Trophoblast cell (in vitro differentiated cells and primary cell): ENCODE measurements around the gene B3GNT3.

Source experiments
- DNase-seq, 2 donors: peaks; one replicate each; pipeline ENCODE4 v3.0.0-alpha.2; 2016
- H2AFZ ChIP-seq: 2 replicates; pipeline ENCODE4 v1.6.1; 2013; ENCODE audit warnings: low read length, moderate library complexity, mild to moderate bottlenecking; ENCODE audit not compliant: insufficient read depth, poor library complexity
- H2AK5ac ChIP-seq: 2 replicates; pipeline ENCODE4 v1.6.1; 2013; ENCODE audit warnings: mild to moderate bottlenecking, low read length
- H2BK120ac ChIP-seq: 2 replicates; pipeline ENCODE4 v1.6.1; 2013; ENCODE audit warnings: low read length, mild to moderate bottlenecking, moderate library complexity; ENCODE audit not compliant: insufficient read depth, poor library complexity
- H2BK12ac ChIP-seq: 2 replicates; pipeline ENCODE4 v1.6.1; 2013; ENCODE audit warnings: mild to moderate bottlenecking, low read length, moderate library complexity
- H2BK5ac ChIP-seq: 2 replicates; pipeline ENCODE4 v1.6.1; 2013; ENCODE audit warnings: low read length, low read depth, moderate library complexity, mild to moderate bottlenecking; ENCODE audit not compliant: poor library complexity
- H3K14ac ChIP-seq: 2 replicates; pipeline ENCODE4 v1.6.1; 2013; ENCODE audit warnings: mild to moderate bottlenecking, low read length
- H3K18ac ChIP-seq: 2 replicates; pipeline ENCODE4 v1.6.1; 2013; ENCODE audit warnings: mild to moderate bottlenecking, low read length
- H3K23ac ChIP-seq: 2 replicates; pipeline ENCODE4 v1.6.1; 2013; ENCODE audit warnings: low read length
- H3K27ac ChIP-seq: 2 replicates; pipeline ENCODE4 v1.5.1; 2013; ENCODE audit warnings: low read depth, mild to moderate bottlenecking, inconsistent platforms, low read length, moderate library complexity
- H3K27me3 ChIP-seq: 2 replicates; pipeline ENCODE4 v1.6.1; 2013; ENCODE audit warnings: inconsistent platforms, mild to moderate bottlenecking, low read length, moderate library complexity; ENCODE audit not compliant: insufficient read depth
- H3K36me3 ChIP-seq, 2 experiments: 1 replicate in 1 of 2; 2 replicates in 1 of 2; pipeline ENCODE4 v1.6.1; 2013; ENCODE audit warnings: low read length in 2 of 2, mild to moderate bottlenecking in 2 of 2, moderate library complexity in 1 of 2; ENCODE audit not compliant: insufficient read depth in 2 of 2, control insufficient read depth in 1 of 2
- H3K4ac ChIP-seq: 2 replicates; pipeline ENCODE4 v1.6.1; 2013; ENCODE audit warnings: low read depth, mild to moderate bottlenecking, low read length, moderate library complexity
- H3K4me1 ChIP-seq, 2 experiments: 1 replicate in 1 of 2; 2 replicates in 1 of 2; pipeline ENCODE4 v1.6.1; 2013; ENCODE audit warnings: low read length in 2 of 2, mild to moderate bottlenecking in 2 of 2, moderate library complexity in 1 of 2; ENCODE audit not compliant: insufficient read depth in 2 of 2, control insufficient read depth in 1 of 2
- H3K4me2 ChIP-seq: 2 replicates; pipeline ENCODE4 v1.6.1; 2013; ENCODE audit warnings: inconsistent platforms, mild to moderate bottlenecking, low read length, moderate library complexity
- H3K4me3 ChIP-seq: 2 replicates; pipeline ENCODE4 v1.5.1; 2013; ENCODE audit warnings: mild to moderate bottlenecking, low read depth, low read length, inconsistent platforms
- H3K79me1 ChIP-seq: one replicate; pipeline ENCODE4 v1.6.1; 2013; ENCODE audit warnings: low read length
- H3K79me2 ChIP-seq: 2 replicates; pipeline ENCODE4 v1.6.1; 2013; ENCODE audit warnings: low read length, mild to moderate bottlenecking; ENCODE audit not compliant: control insufficient read depth, insufficient read depth, poor library complexity
- H3K9ac ChIP-seq: 2 replicates; pipeline ENCODE4 v1.6.1; 2013; ENCODE audit warnings: mild to moderate bottlenecking, low read length
- H3K9me3 ChIP-seq: 2 replicates; pipeline ENCODE4 v1.6.1; 2013; ENCODE audit warnings: low read depth, mild to moderate bottlenecking, control low read depth, inconsistent platforms, low read length; ENCODE audit not compliant: insufficient read depth
- H4K12ac ChIP-seq: 2 replicates; pipeline ENCODE4 v1.6.1; 2013; ENCODE audit warnings: low read depth, mild to moderate bottlenecking, low read length, moderate library complexity
- H4K8ac ChIP-seq: 2 replicates; pipeline ENCODE4 v1.6.1; 2013; ENCODE audit warnings: low read depth, mild to moderate bottlenecking, low read length, moderate library complexity
- H4K91ac ChIP-seq: one replicate; pipeline ENCODE4 v1.6.1; 2013; ENCODE audit warnings: low read depth, mild to moderate bottlenecking, low read length, moderate library complexity
- WGBS: extraction: QIAGEN DNeasy Blood & Tissue Kit; methylation state at CpG from one replicate; pipeline ENCODE4 v1.1.7; 2013; ENCODE audit warnings: missing lambda C conversion rate; ENCODE audit not compliant: insufficient read length, insufficient coverage; ENCODE audit errors: extremely low coverage; 5-methylcytosine and 5-hydroxymethylcytosine counted together

B3GNT3 gene

DNA sequence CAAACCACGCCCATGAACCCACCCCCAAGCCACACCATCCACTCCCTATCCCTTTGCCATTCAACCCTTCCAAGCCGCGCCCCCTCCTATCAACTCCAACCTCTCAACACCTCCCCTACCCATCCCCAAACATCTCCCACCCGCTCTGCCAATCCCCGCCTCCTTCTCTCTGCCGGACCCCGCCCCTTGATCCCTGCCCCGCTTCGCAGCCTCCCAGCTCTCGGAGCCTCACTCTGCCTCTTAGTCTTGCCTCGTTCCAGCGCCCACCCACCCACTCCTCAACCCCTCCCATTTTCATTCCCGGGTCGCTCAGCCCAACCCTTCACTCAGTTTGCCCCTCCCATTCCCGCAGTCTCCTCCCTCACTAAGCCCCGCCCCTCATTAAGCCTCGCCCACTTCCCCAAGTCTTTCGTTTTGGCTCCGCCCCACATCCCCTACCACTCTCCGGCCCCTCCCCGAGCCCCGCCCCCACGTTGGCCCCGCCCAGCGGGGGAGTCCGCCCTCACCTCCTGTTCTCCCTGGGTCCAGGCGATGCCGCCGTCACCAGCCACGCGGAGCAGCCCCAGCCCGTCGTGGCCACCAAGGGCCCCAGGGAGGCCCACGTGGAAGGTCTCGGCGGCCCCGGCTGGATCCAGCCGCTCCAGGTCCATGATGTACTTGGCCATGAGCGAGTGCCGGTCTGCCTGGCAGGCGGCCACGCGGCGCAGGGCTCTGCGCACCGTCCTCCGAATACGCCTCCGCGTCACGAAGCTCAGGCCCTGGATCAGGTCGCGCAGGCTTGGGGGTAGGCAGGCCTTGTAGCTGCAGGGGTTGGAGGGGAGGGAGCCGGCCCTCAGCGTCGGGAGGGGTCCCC lies 47.1 kb downstream of the B3GNT3 start:
- Histone ChIP-seq H3K23ac (no peak overlapping the region), H3K14ac (no peak overlapping the region), H3K4me1 (peaks cover 2 to 6% of the 10 kb centered on the region in 2 experiments), H4K12ac (no peak overlapping the region), H2BK120ac (no peak overlapping the region), H3K9ac (no peak overlapping the region), H3K4ac (no peak overlapping the region), H3K27ac (no peak overlapping the region), H3K9me3 (peaks cover 14% of the 10 kb centered on the region), H4K91ac (no peak overlapping the region), H2BK5ac (no peak overlapping the region), H3K79me2 (no peaks in the 10 kb centered on the region), H3K27me3 (peaks cover 15% of the 10 kb centered on the region), H3K18ac (no peak overlapping the region), H2BK12ac (no peak overlapping the region), H2AK5ac (no peak overlapping the region), H3K4me2 (peak overlapping the region; percentile 39), H3K4me3 (no peak overlapping the region), H3K36me3 (no peaks in the 10 kb centered on the region), H3K79me1 (no peaks in the 10 kb centered on the region), H4K8ac (no peak overlapping the region), H2AFZ (no peak overlapping the region)
- WGBS: 100% methylated on average over 2 of the region's 56 CpGs
- peak; percentile 79 to 91 for DNase-seq

DNA sequence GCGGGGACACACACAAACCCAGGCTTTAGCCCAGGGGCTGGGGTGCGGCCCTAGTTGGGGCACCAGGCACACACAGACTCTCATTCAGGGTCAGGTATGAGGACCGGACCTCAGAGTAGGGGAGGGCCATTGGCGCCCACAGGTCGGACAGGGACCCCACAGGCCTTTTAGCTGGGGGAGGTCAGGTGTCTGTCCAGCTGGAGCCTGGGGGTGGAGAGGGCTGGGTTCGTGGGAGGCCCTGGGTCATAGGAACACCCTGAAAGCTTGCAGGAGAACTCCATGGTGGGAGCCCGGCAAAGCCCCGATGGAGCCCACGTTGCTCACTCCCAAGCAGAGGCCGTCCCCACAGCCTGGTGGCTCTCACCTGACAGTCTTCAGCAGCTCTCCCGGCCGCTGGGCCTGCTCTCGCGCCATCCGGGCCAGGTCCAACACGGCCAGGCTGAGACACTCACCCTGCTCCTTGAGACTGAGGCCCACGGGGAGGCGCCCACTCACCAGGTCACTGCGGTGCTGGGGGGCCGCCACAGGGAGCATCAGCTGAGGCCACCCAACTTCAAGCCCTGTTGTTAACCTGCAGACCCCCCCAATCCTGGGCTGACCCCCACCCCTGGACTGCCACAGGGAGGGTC lies 47.8 kb downstream of the B3GNT3 start:
- peaks cover 14% of the 10 kb centered on the region for H3K9me3 ChIP-seq
- H3K14ac ChIP-seq: no peak overlapping the region
- no peak overlapping the region for H4K91ac ChIP-seq
- no peak overlapping the region for H2AFZ ChIP-seq
- WGBS: no CpG with 5 or more reads among the region's 20 CpGs
- H3K9ac ChIP-seq: no peak overlapping the region
- no peak overlapping the region for H3K4me2 ChIP-seq
- H3K18ac ChIP-seq: no peak overlapping the region
- no peak overlapping the region for H4K8ac ChIP-seq
- no peak overlapping the region for H3K23ac ChIP-seq
- H3K79me1 ChIP-seq: no peaks in the 10 kb centered on the region
- no peak for DNase-seq
- no peak overlapping the region for H2BK12ac ChIP-seq
- H3K79me2 ChIP-seq: no peaks in the 10 kb centered on the region
- H3K4me3 ChIP-seq: no peak overlapping the region
- H4K12ac ChIP-seq: no peak overlapping the region
- peaks cover 2 to 6% of the 10 kb centered on the region in 2 experiments for H3K4me1 ChIP-seq
- H3K27ac ChIP-seq: no peak overlapping the region
- no peak overlapping the region for H2AK5ac ChIP-seq
- H3K4ac ChIP-seq: no peak overlapping the region
- H3K27me3 ChIP-seq: peaks cover 15% of the 10 kb centered on the region
- H2BK120ac ChIP-seq: no peak overlapping the region
- no peak overlapping the region for H2BK5ac ChIP-seq
- no peaks in the 10 kb centered on the region for H3K36me3 ChIP-seq

DNA sequence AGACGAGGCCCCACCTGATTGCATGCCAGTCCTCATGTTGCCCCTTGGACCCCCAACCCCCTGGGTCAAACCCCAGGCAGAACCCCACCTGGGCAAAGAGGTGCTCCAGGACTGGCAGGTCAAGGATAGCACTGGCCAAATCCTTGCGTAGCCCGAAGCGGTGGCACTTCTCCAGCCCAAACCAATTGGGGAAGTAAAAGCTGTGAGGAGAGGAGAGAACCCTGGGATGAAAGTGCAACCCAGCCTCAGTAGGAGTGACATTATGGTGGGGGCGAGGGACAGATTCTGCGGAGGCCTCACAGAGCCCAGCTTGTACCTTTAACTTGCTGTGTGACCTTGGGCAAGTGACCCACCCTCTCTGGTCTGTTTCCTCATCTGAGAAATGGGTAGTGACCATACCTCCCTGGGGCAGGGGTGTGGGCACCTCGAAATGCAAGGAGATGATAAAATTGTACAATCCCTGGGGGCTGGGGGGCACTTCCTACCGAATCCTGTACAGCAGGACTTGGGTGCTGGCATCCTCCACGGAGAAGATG lies 48.4 kb downstream of the B3GNT3 start:
- H2BK120ac ChIP-seq: no peak overlapping the region
- H4K12ac ChIP-seq: no peak overlapping the region
- H3K4me1 ChIP-seq: peaks cover 2 to 6% of the 10 kb centered on the region in 2 experiments
- no peak overlapping the region for H2BK12ac ChIP-seq
- WGBS: no CpG with 5 or more reads among the region's 9 CpGs
- H3K9me3 ChIP-seq: peaks cover 14% of the 10 kb centered on the region
- no peak overlapping the region for H3K4me2 ChIP-seq
- no peak for DNase-seq
- H3K23ac ChIP-seq: no peak overlapping the region
- no peaks in the 10 kb centered on the region for H3K79me1 ChIP-seq
- no peak overlapping the region for H3K4me3 ChIP-seq
- H3K9ac ChIP-seq: no peak overlapping the region
- peaks cover 15% of the 10 kb centered on the region for H3K27me3 ChIP-seq
- no peak overlapping the region for H2AK5ac ChIP-seq
- no peak overlapping the region for H2BK5ac ChIP-seq
- H4K8ac ChIP-seq: no peak overlapping the region
- H3K14ac ChIP-seq: no peak overlapping the region
- no peaks in the 10 kb centered on the region for H3K79me2 ChIP-seq
- no peak overlapping the region for H3K27ac ChIP-seq
- H4K91ac ChIP-seq: no peak overlapping the region
- H2AFZ ChIP-seq: no peak overlapping the region
- no peak overlapping the region for H3K4ac ChIP-seq
- no peak overlapping the region for H3K18ac ChIP-seq
- no peaks in the 10 kb centered on the region for H3K36me3 ChIP-seq

DNA sequence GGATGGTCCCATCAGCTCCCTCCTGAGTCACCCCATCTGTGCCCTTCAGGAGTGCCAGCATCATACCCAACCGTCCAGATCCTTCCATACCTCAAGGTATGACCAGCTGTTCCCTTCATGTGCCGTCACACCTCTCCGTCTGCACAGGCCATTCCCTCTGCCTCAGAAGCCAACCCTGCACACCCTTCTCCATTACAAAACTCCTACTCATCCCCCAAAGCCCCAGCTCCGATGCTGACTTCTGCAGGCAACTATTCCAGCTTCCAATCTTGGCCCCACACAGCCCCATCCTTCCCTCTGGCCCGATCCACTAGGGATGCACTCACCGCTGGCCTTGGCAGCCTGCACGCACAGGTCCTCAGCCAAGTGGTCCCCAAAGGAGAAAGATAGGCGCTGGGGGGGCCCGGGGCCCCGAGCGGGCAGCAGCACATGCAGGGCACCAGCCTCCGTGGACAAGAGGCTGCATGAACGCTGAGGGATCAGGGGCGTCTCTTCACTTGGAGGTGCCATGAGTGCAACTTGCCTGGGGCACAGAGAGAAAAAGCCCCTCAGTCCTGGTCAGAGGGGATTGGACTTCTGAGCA lies 49.1 kb downstream of the B3GNT3 start:
- WGBS: no CpG with 5 or more reads among the region's 14 CpGs
- peaks cover 14% of the 10 kb centered on the region for H3K9me3 ChIP-seq
- H4K12ac ChIP-seq: no peak overlapping the region

More for the DNA sequence above, 49.1 kb downstream of the B3GNT3 start:
- H3K79me1 ChIP-seq: no peaks in the 10 kb centered on the region
- no peak overlapping the region for H4K91ac ChIP-seq
- H3K9ac ChIP-seq: no peak overlapping the region
- no peak overlapping the region for H3K27ac ChIP-seq
- H3K23ac ChIP-seq: no peak overlapping the region
- no peak for DNase-seq
- H3K18ac ChIP-seq: no peak overlapping the region
- no peak overlapping the region for H3K4me3 ChIP-seq
- H3K4ac ChIP-seq: no peak overlapping the region
- H3K79me2 ChIP-seq: no peaks in the 10 kb centered on the region
- no peak overlapping the region for H2BK5ac ChIP-seq
- no peak overlapping the region for H2BK120ac ChIP-seq
- H4K8ac ChIP-seq: no peak overlapping the region
- no peaks in the 10 kb centered on the region for H3K36me3 ChIP-seq
- no peak overlapping the region for H2AK5ac ChIP-seq
- H3K14ac ChIP-seq: no peak overlapping the region
- no peak overlapping the region for H3K4me2 ChIP-seq
- no peak overlapping the region for H2AFZ ChIP-seq
- H3K27me3 ChIP-seq: peaks cover 15% of the 10 kb centered on the region
- H2BK12ac ChIP-seq: no peak overlapping the region
- peaks cover 2 to 6% of the 10 kb centered on the region in 2 experiments for H3K4me1 ChIP-seq
